Body of pancreas (tissue), 4 donors: ENCODE data around the gene ARHGEF2. TPM values are rescaled to one million over a fixed set of nuclear protein-coding genes. Genes with fewer than 3 reads are reported as not detected.
A peak's percentile ranks its signal among the peaks of the same experiment; 100 is the strongest.

Experiments used
- ATAC-seq: fragments of 150-250 bp; one replicate; pipeline ENCODE4 v1.9.1; 2016
- DNase-seq, 4 donors: peaks; one replicate each; pipeline ENCODE4 v3.0.0-alpha.2; 2019
- H3K27ac ChIP-seq, 4 donors: fragments of 200-600 bp; sonication (generic); 1 replicate in 3 of 4; 2 replicates in 1 of 4; pipeline versions ENCODE4 v1.5.1 to v1.6.1; 2016 to 2019; ENCODE audit warnings: mild to moderate bottlenecking in 1 of 4, mixed read lengths in 1 of 4, moderate library complexity in 1 of 4
- H3K27me3 ChIP-seq, 2 donors: fragments of 200-600 bp; sonication (generic); one replicate each; pipeline ENCODE4 v1.6.0; 2016; ENCODE audit warnings: mild to moderate bottlenecking in 1 of 2
- H3K36me3 ChIP-seq, 2 donors: fragments of 200-600 bp; sonication (generic); replicated peaks in 1 of 2; 2 replicates each; pipeline ENCODE4 v1.5.1; 2016; ENCODE audit warnings: low read depth in 2 of 2; ENCODE audit not compliant: insufficient read depth in 1 of 2
- H3K4me1 ChIP-seq: fragments of 200-600 bp; sonication (generic); one replicate; pipeline ENCODE4 v1.6.0; 2016
- H3K4me3 ChIP-seq, 2 donors: fragments of 200-600 bp; sonication (generic); 1 replicate in 1 of 2; 2 replicates in 1 of 2; pipeline ENCODE4 v1.5.1; 2016 to 2019
- H3K9me3 ChIP-seq, 3 donors: fragments of 200-600 bp; sonication (generic); 1 replicate in 2 of 3; 2 replicates in 1 of 3; pipeline ENCODE4 v1.5.1; 2016
- CTCF ChIP-seq, 7 experiments: fragments of 450-650 bp in 4 of 7; fragments of 200-600 bp in 3 of 7; sonication (generic) in 3 of 7; IDR thresholded peaks; one replicate each; pipeline ENCODE4 v1.5.1; 2016 to 2019; ENCODE audit warnings: antibody characterized with exemption in 7 of 7
- POLR2A ChIP-seq, 3 donors: fragments of 450-650 bp; IDR thresholded peaks; one replicate each; pipeline ENCODE4 v1.6.1; 2016; ENCODE audit warnings: antibody characterized with exemption in 3 of 3, mild to moderate bottlenecking in 2 of 3
- WGBS, 2 donors: methylation state at CpG; one replicate each; pipeline ENCODE4 v1.1.5; 2017; 5-methylcytosine and 5-hydroxymethylcytosine counted together
- intact Hi-C: fragments of 100-400 bp; cut with DNase I; formaldehyde crosslinking; loops from one replicate; pipeline ENCODE4 v1.15.1; 2023
- total RNA-seq, 2 donors: library from RNA; depleted of rRNA; stranded (reverse); fragments of >200 nt; gene quantifications; one replicate each; pipeline ENCODE4 v1.1.0, GENCODE V29; 2016

The ARHGEF2 gene
- 10 to 100 TPM; 31.9 to 32.6 TPM for total RNA-seq

- Histone ChIP-seq H3K9me3 (no peaks in the 10 kb centered on the region), H3K27me3 (no peaks in the 10 kb centered on the region), H3K4me1 (peaks cover 61% of the 10 kb centered on the region), H3K27ac (peak within 1 kb of the TSS; percentile 85 to 92 (median 86)), H3K36me3 (no peaks in the 10 kb centered on the region), H3K4me3 (peak within 1 kb of the TSS; percentile 44 to 85)
- TF ChIP-seq POLR2A (IDR thresholded peaks at IDR 0.05): peak; percentile 4 to 65 (median 41)
- peak in 3 of 7 experiments; percentile 9 to 22 (median 13) for TF ChIP-seq CTCF (IDR thresholded peaks at IDR 0.05)
- DNase-seq (peak; percentile 55 to 78 (median 70)), ATAC-seq (peak; percentile 57)
- 1 to 5% methylated on average over 12 to 52 of the region's 52 CpGs for WGBS, 2 donors
- intact Hi-C loops: no loop called here
These were observed at the start of gene ARHGEF2 for GRCh38 chr1:155978325-155978972. ARHGEF2 (minus strand) TSS chr1:155978547; CDS start chr1:155978427, 120 bp downstream.

- DNase-seq (no peak), ATAC-seq (no peak)
- Histone ChIP-seq H3K4me1 (peaks cover 5% of the 10 kb centered on the region), H3K27ac (no peak overlapping the region), H3K9me3 (no peaks in the 10 kb centered on the region), H3K27me3 (no peaks in the 10 kb centered on the region), H3K36me3 (no peaks in the 10 kb centered on the region), H3K4me3 (no peak overlapping the region)
- 83 to 84% methylated on average over 4 of the region's 4 CpGs for WGBS, 2 donors
- no peak for TF ChIP-seq POLR2A (IDR thresholded peaks at IDR 0.05)
- intact Hi-C loops: no loop called here
These were observed 48.2 kb upstream of the ARHGEF2 start for GRCh38 chr1:156026588-156026987.

- peak; percentile 83 for ATAC-seq
These were observed 47.5 kb upstream of the ARHGEF2 start for GRCh38 chr1:156025876-156026275.

GRCh38 chr1:156024801-156025200 lies 46.5 kb upstream of the ARHGEF2 start:
- 67 to 68% methylated on average over 5 of the region's 5 CpGs for WGBS, 2 donors
- H3K4me1 ChIP-seq: peaks cover 9% of the 10 kb centered on the region
- no peak overlapping the region for H3K4me3 ChIP-seq
- H3K9me3 ChIP-seq: no peaks in the 10 kb centered on the region
- ATAC-seq: no peak
- intact Hi-C loops: no loop called here
- DNase-seq: no peak
- no peaks in the 10 kb centered on the region for H3K27me3 ChIP-seq
- no peak overlapping the region for H3K27ac ChIP-seq
- no peaks in the 10 kb centered on the region for H3K36me3 ChIP-seq
- no peak for TF ChIP-seq CTCF (IDR thresholded peaks at IDR 0.05)
- no peak for TF ChIP-seq POLR2A (IDR thresholded peaks at IDR 0.05)

More at GRCh38 chr1:156025876-156026275, 47.5 kb upstream of the ARHGEF2 start:
- H3K27ac ChIP-seq: no peak overlapping the region
- WGBS, 2 donors: 6 to 19% methylated on average over 3 to 9 of the region's 9 CpGs
- peaks cover 5% of the 10 kb centered on the region for H3K4me1 ChIP-seq
- intact Hi-C loops: no loop called here
- no peaks in the 10 kb centered on the region for H3K36me3 ChIP-seq
- H3K4me3 ChIP-seq: no peak overlapping the region
- no peaks in the 10 kb centered on the region for H3K9me3 ChIP-seq
- DNase-seq: peak; percentile 58 to 72 (median 66)
- no peaks in the 10 kb centered on the region for H3K27me3 ChIP-seq
- TF ChIP-seq POLR2A (IDR thresholded peaks at IDR 0.05) (no peak), CTCF (IDR thresholded peaks at IDR 0.05) (peak; percentile 41 to 78 (median 65))

GRCh38 chr1:156021954-156022353 lies 43.6 kb upstream of the ARHGEF2 start:
- no peak overlapping the region for H3K27ac ChIP-seq
- 51 to 59% methylated on average over 2 of the region's 2 CpGs for WGBS, 2 donors
- no peaks in the 10 kb centered on the region for H3K9me3 ChIP-seq
- DNase-seq (no peak), ATAC-seq (no peak)
- intact Hi-C loops: no loop called here
- peaks cover 23% of the 10 kb centered on the region for H3K4me1 ChIP-seq
- TF ChIP-seq CTCF (IDR thresholded peaks at IDR 0.05) (no peak), POLR2A (IDR thresholded peaks at IDR 0.05) (no peak)
- H3K4me3 ChIP-seq: no peak overlapping the region
- H3K27me3 ChIP-seq: no peaks in the 10 kb centered on the region
- H3K36me3 ChIP-seq: peaks cover 0 to 6% of the 10 kb centered on the region in 2 donors
